K562 (cell line): ENCODE results near the gene NBEA. TPM values are rescaled to one million over a fixed set of nuclear protein-coding genes. Genes with fewer than 3 reads are reported as not detected.
A peak's percentile ranks its signal among the peaks of the same experiment; 100 is the strongest.

Experiments used
- ATAC-seq: fragments of 200-7000 bp; cut with Tn5 transposase; 3 replicates; pipeline ENCODE4 v1.9.1; 2020; ENCODE audit warnings: moderate library complexity
- BruUV-seq: library from RNA; stranded (reverse); fragments of 400-500 nt; replicated peaks from 2 replicates; lab custom pipeline; 2021; lab: Mats Ljungman, UMichigan
- CTCF ChIA-PET: fragments of 300-600 bp; formaldehyde crosslinking; extraction: SDS; loops from one replicate; lab custom pipeline; 2021; ENCODE audit warnings: low intra/inter-chr PET ratio; lab: Yijun Ruan, JAX
- POLR2A ChIA-PET: fragments of 300-600, 350-650 bp; sonication (Branson Sonifier 250); formaldehyde crosslinking; extraction: SDS; loops from one replicate; lab custom pipeline; 2021; ENCODE audit warnings: antibody characterized with exemption, inconsistent platforms; lab: Yijun Ruan, JAX
- DNase-seq, 4 experiments: peaks; one replicate each; pipeline versions ENCODE4 v3.0.0 to v3.0.0-alpha.2; 2011 to 2018; ENCODE audit warnings: low spot score in 3 of 4, mixed read lengths in 3 of 4; ENCODE audit errors: extremely low read depth in 1 of 4
- FAIRE-seq: peaks from 2 replicates; lab custom pipeline; 2011; peaks lifted over from hg19 to GRCh38; lab: Jason Lieb, UNC
- H2AFZ ChIP-seq: 2 replicates; pipeline ENCODE4 v1.6.0; 2011; ENCODE audit warnings: low read depth, low read length, control low read depth, inconsistent platforms
- H3K27ac ChIP-seq: fragments of 200-600 bp; 3 replicates; pipeline ENCODE4 v1.8.0; 2011; ENCODE audit warnings: low read depth, mild to moderate bottlenecking, control low read depth, inconsistent platforms, low read length, moderate library complexity, mixed read lengths; ENCODE audit errors: extremely low read depth
- H3K27me3 ChIP-seq, 2 experiments: fragments of 300-600 bp in 1 of 2; 2 replicates in 1 of 2; 3 replicates in 1 of 2; pipeline versions ENCODE4 v1.6.0 to v1.8.0; 2011; ENCODE audit warnings: inconsistent platforms in 2 of 2, low read length in 2 of 2, mild to moderate bottlenecking in 1 of 2, mixed read lengths in 1 of 2, moderate library complexity in 1 of 2; ENCODE audit not compliant: control insufficient read depth in 2 of 2, insufficient read depth in 2 of 2
- H3K36me3 ChIP-seq: fragments of 300-600 bp; 3 replicates; pipeline ENCODE4 v1.8.0; 2011; ENCODE audit warnings: mild to moderate bottlenecking, low read length, inconsistent platforms; ENCODE audit not compliant: control insufficient read depth, insufficient read depth
- H3K4me1 ChIP-seq, 2 experiments: fragments of 200-600 bp in 1 of 2; replicated peaks in 1 of 2; 2 replicates in 1 of 2; 3 replicates in 1 of 2; pipeline versions ENCODE4 v1.5.1 to v1.8.0; 2011; ENCODE audit warnings: inconsistent platforms in 2 of 2, low read length in 2 of 2, mild to moderate bottlenecking in 1 of 2, mixed read lengths in 1 of 2, moderate library complexity in 1 of 2; ENCODE audit not compliant: control insufficient read depth in 2 of 2, insufficient read depth in 2 of 2
- H3K4me2 ChIP-seq: 2 replicates; pipeline ENCODE4 v1.6.1; 2011; ENCODE audit warnings: low read length, control low read depth, inconsistent platforms, mixed read lengths; ENCODE audit not compliant: insufficient read depth
- H3K4me3 ChIP-seq: fragments of 200-600 bp; sonication (generic), shearing (Covaris generic); 2 replicates; pipeline ENCODE4 v1.5.1; 2016; ENCODE audit warnings: control low read depth, inconsistent platforms
- H3K79me2 ChIP-seq: fragments of 200-600 bp; 3 replicates; pipeline ENCODE4 v1.8.0; 2011; ENCODE audit warnings: low read length, inconsistent platforms; ENCODE audit not compliant: control insufficient read depth, insufficient read depth
- H3K9ac ChIP-seq, 2 experiments: 2 replicates each; pipeline versions ENCODE4 v1.6.0 to v1.6.1; 2011; ENCODE audit warnings: low read depth in 2 of 2, low read length in 2 of 2, control low read depth in 1 of 2, inconsistent platforms in 1 of 2, mild to moderate bottlenecking in 1 of 2, mixed read lengths in 1 of 2; ENCODE audit not compliant: insufficient read depth in 1 of 2
- H3K9me1 ChIP-seq: one replicate; pipeline ENCODE4 v1.6.0; 2011; ENCODE audit warnings: inconsistent platforms, mild to moderate bottlenecking, low read length, moderate library complexity; ENCODE audit not compliant: control insufficient read depth, insufficient read depth
- H3K9me3 ChIP-seq: replicated peaks from 2 replicates; pipeline ENCODE4 v1.5.1; 2011; ENCODE audit warnings: low read depth, low read length, inconsistent platforms; ENCODE audit not compliant: control insufficient read depth, insufficient read depth
- H4K20me1 ChIP-seq: replicated peaks from 2 replicates; pipeline ENCODE4 v1.6.1; 2011; ENCODE audit warnings: low read length, inconsistent platforms, mixed read lengths; ENCODE audit not compliant: control insufficient read depth, insufficient read depth
- CREB3L1 ChIP-seq: fragments of 450-650 bp; IDR thresholded peaks from 2 replicates; pipeline ENCODE4 v1.6.1; 2014; ENCODE audit warnings: low read depth, mild to moderate bottlenecking, moderate library complexity, borderline replicate concordance
- ELK1 ChIP-seq: sonication (generic); formaldehyde crosslinking; IDR thresholded peaks from 2 replicates; pipeline ENCODE4 v1.8.1; 2022; ENCODE audit warnings: missing genetic modification reagents
- ERF ChIP-seq: fragments of 450-650 bp; formaldehyde crosslinking; IDR thresholded peaks from 2 replicates; pipeline ENCODE4 v1.4.0; 2020; ENCODE audit warnings: mild to moderate bottlenecking, mixed read lengths
- FOXM1 ChIP-seq, 2 experiments: fragments of 450-650 bp in 1 of 2; sonication (generic) in 1 of 2; formaldehyde crosslinking in 1 of 2; IDR thresholded peaks; 2 replicates each; pipeline versions ENCODE4 v1.6.1 to v1.9.0; 2017 to 2022; ENCODE audit warnings: low read depth in 2 of 2, mild to moderate bottlenecking in 2 of 2, missing genetic modification reagents in 1 of 2, moderate library complexity in 1 of 2
- HOMEZ ChIP-seq: fragments of 250-450 bp; sonication (Bioruptor Pico); IDR thresholded peaks from 2 replicates; pipeline ENCODE4 v1.4.0; 2020; ENCODE audit warnings: mild to moderate bottlenecking, moderate library complexity
- MAFG ChIP-seq: fragments of 450-650 bp; conservative IDR thresholded peaks from 2 replicates; pipeline ENCODE4 v1.6.1; 2016; ENCODE audit warnings: missing genetic modification characterization, missing compliant biosample characterization
- MAFK ChIP-seq: IDR thresholded peaks from 2 replicates; pipeline ENCODE4 v1.6.1; 2011; ENCODE audit warnings: low read length, improper control_type of control experiment
- NR2C1 ChIP-seq, 2 experiments: fragments of 450-650 bp; IDR thresholded peaks; 2 replicates each; pipeline ENCODE4 v1.6.1; 2017; ENCODE audit warnings: mild to moderate bottlenecking in 2 of 2, antibody characterized with exemption in 1 of 2, inconsistent platforms in 1 of 2, missing compliant biosample characterization in 1 of 2, missing genetic modification characterization in 1 of 2
- PTBP1 ChIP-seq: fragments of 200-400 bp; formaldehyde crosslinking; IDR thresholded peaks from 2 replicates; pipeline ENCODE4 v1.6.1; 2017; ENCODE audit warnings: low read depth, low read length
- RAD21 ChIP-seq, 2 experiments: fragments of 250-450 bp in 1 of 2; fragments of 450-650 bp in 1 of 2; sonication (Bioruptor Pico) in 1 of 2; formaldehyde crosslinking in 1 of 2; IDR thresholded peaks in 1 of 2; conservative IDR thresholded peaks in 1 of 2; 2 replicates each; pipeline versions ENCODE4 v1.4.0 to v1.8.0; 2020 to 2022; ENCODE audit warnings: mild to moderate bottlenecking in 2 of 2, moderate library complexity in 1 of 2
- THRAP3 ChIP-seq: fragments of 450-650 bp; IDR thresholded peaks from 2 replicates; pipeline ENCODE4 v1.6.1; 2016; ENCODE audit warnings: mild to moderate bottlenecking, inconsistent platforms, borderline replicate concordance
- ZNF121 ChIP-seq: sonication (generic); formaldehyde crosslinking; conservative IDR thresholded peaks from 2 replicates; pipeline ENCODE4 v1.8.0; 2022; ENCODE audit warnings: missing genetic modification reagents
- ZNF217 ChIP-seq: sonication (generic); formaldehyde crosslinking; IDR thresholded peaks from 2 replicates; pipeline ENCODE4 v1.8.0; 2022; ENCODE audit warnings: mild to moderate bottlenecking, missing genetic modification reagents
- ZNF316 ChIP-seq: fragments of 450-650 bp; IDR thresholded peaks from 2 replicates; pipeline ENCODE4 v1.6.1; 2016
- ZNF324 ChIP-seq: fragments of 250-450 bp; sonication (Bioruptor Pico); IDR thresholded peaks from 2 replicates; pipeline ENCODE4 v1.4.0; 2020; ENCODE audit warnings: mild to moderate bottlenecking
- ZNF398 ChIP-seq: fragments of 250-450 bp; sonication (Bioruptor Pico); IDR thresholded peaks from 2 replicates; pipeline ENCODE4 v1.8.0; 2021; ENCODE audit warnings: moderate library complexity, mild to moderate bottlenecking, inconsistent platforms
- ZNF57 ChIP-seq: fragments of 450-650 bp; formaldehyde crosslinking; IDR thresholded peaks from 2 replicates; pipeline ENCODE4 v1.4.0; 2020; ENCODE audit warnings: mild to moderate bottlenecking, moderate library complexity
- WGBS: fragments of 100-300 bp; shearing (Covaris generic); methylation state at CpG from one replicate; pipeline ENCODE4 v1.1.6; 2016; ENCODE audit warnings: low coverage, mixed read lengths; ENCODE audit not compliant: insufficient coverage; ENCODE audit errors: missing lambda C conversion rate; 5-methylcytosine and 5-hydroxymethylcytosine counted together
- in situ Hi-C: fragments of 300-500 bp; cut with MboI; formaldehyde crosslinking; loops from 4 replicates; pipeline ENCODE4 v1.15.0; 2018; ENCODE audit warnings: inconsistent platforms, mixed read lengths
- intact Hi-C: fragments of 100-400 bp; cut with micrococcal nuclease; formaldehyde crosslinking; loops from 2 replicates; pipeline ENCODE4 v1.14.2; 2022
- polyA plus RNA-seq, 8 experiments: library from polyadenylated mRNA; depleted of rRNA in 4 of 8; stranded (reverse) in 5 of 8; unstranded in 3 of 8; fragments of >200 nt; fragmentation: Nextera tagmentation in 2 of 8; fragmentation: Illumina TruSeq in 1 of 8; extraction: Ambion mirVana in 2 of 8; extraction: Trizol in 1 of 8; gene quantifications; 2 replicates each; pipeline versions ENCODE4 v1.2.1 to v1.2.3, GENCODE V29; 2011 to 2014; ENCODE audit warnings: inconsistent platforms in 1 of 8, missing spikeins in 1 of 8
- total RNA-seq, 7 experiments: library from RNA; depleted of rRNA in 6 of 7; stranded (reverse); fragments of >200 nt in 6 of 7; fragmentation: Illumina TruSeq in 2 of 7; extraction: Trizol in 2 of 7; gene quantifications; 2 replicates each; pipeline versions ENCODE4 v1.2.1 to v1.2.3, GENCODE V29; 2011 to 2021; ENCODE audit warnings: low replicate concordance in 1 of 7

NBEA gene
- total and polyA plus RNA-seq, 9 of the 15 experiments (the other 6 are each of a cell fraction or from before 2014, with no cell fraction given) = 0.03 to 0.94 (median 0.05) TPM; not detected in 2

GRCh38 chr13:34959489-34959888, 17.4 kb downstream of the NBEA start:
- Histone ChIP-seq H3K27me3 (no peaks in the 10 kb centered on the region), H3K4me1 (no peaks in the 10 kb centered on the region), H3K9me3 (no peaks in the 10 kb centered on the region), H4K20me1 (no peaks in the 10 kb centered on the region), H3K79me2 (no peaks in the 10 kb centered on the region), H3K4me2 (no peak overlapping the region), H3K9me1 (no peaks in the 10 kb centered on the region), H3K27ac (no peak overlapping the region), H3K4me3 (no peak overlapping the region), H2AFZ (no peak overlapping the region), H3K36me3 (no peaks in the 10 kb centered on the region), H3K9ac (no peak overlapping the region)
- ChIA-PET POLR2A (no interaction called here), CTCF (no interaction called here)
- WGBS = 0% methylated on average over 1 of the region's 1 CpG
- no TSS peak for BruUV-seq
- DNase-seq (no peak), FAIRE-seq (no peak), ATAC-seq (no peak)
- in situ Hi-C loops (no loop called here), intact Hi-C loops (no loop called here)
- TF ChIP-seq MAFG = 0 out of 2 replicates have a peak, but pooled peaks have one; percentile 31
- 0 out of 2 replicates have a peak, but pooled peaks have one; percentile 30 for TF ChIP-seq MAFK
- peak; percentile 39 for TF ChIP-seq ZNF316
- TF ChIP-seq ZNF324 = no peak
- no peak for TF ChIP-seq ELK1
- no peak for TF ChIP-seq NR2C1 (IDR thresholded peaks at IDR 0.05)
- no peak for TF ChIP-seq NR2C1 (tag; IDR thresholded peaks at IDR 0.05)
- TF ChIP-seq ERF (CRISPR knock-in tag) = no peak
- no peak for TF ChIP-seq ZNF217 (CRISPR knock-in tag)
- TF ChIP-seq FOXM1 (IDR thresholded peaks at IDR 0.05; ENCODE audit: low read depth) = no peak
- TF ChIP-seq FOXM1 (CRISPR knock-in tag; IDR thresholded peaks at IDR 0.05; ENCODE audit: low read depth) = no peak
- no peak for TF ChIP-seq CREB3L1
- TF ChIP-seq ZNF398 (CRISPR knock-in tag) = no peak
- no peak for TF ChIP-seq RAD21 (CRISPR knock-in tag; conservative IDR thresholded peaks at IDR 0.05 in 1 of 2, IDR thresholded peaks at IDR 0.05 in 1 of 2)
- no peak for TF ChIP-seq PTBP1
- TF ChIP-seq ZNF121 (CRISPR knock-in tag) = no peak
- no peak for TF ChIP-seq HOMEZ
- no peak for TF ChIP-seq THRAP3
- TF ChIP-seq ZNF57 (CRISPR knock-in tag) = no peak
